IMR-90 (cell line): ENCODE measurements around the gene EP300.
"Not testable (repeated sequence)": the region's sequence is repeated elsewhere in the genome, so short reads cannot be mapped to it uniquely, and the experiment has no call there.

Source experiments
- BHLHE40 ChIP-seq: fragments of 150-350 bp; IDR thresholded peaks from 2 replicates; pipeline ENCODE4 v1.6.1; 2016; ENCODE audit warnings: mild to moderate bottlenecking, low read depth, low read length
- CEBPB ChIP-seq: IDR thresholded peaks from 2 replicates; pipeline ENCODE4 v1.6.1; 2012; ENCODE audit warnings: low read depth, low read length, improper control_type of control experiment
- CHD1 ChIP-seq: IDR thresholded peaks from 2 replicates; pipeline ENCODE4 v1.6.1; 2012; ENCODE audit warnings: low read depth, low read length, improper control_type of control experiment
- FOS ChIP-seq: fragments of 150-350 bp; IDR thresholded peaks from 2 replicates; pipeline ENCODE4 v1.6.1; 2016; ENCODE audit warnings: low read depth, low read length
- MAZ ChIP-seq: IDR thresholded peaks from 2 replicates; pipeline ENCODE4 v1.6.1; 2012; ENCODE audit warnings: low read depth, mild to moderate bottlenecking, low read length, improper control_type of control experiment, moderate library complexity, borderline replicate concordance
- MXI1 ChIP-seq: IDR thresholded peaks from 2 replicates; pipeline ENCODE4 v1.6.1; 2012; ENCODE audit warnings: low read depth, mild to moderate bottlenecking, low read length, moderate library complexity, borderline replicate concordance
- NFE2L2 ChIP-seq: fragments of 150-350 bp; IDR thresholded peaks from 2 replicates; pipeline ENCODE4 v1.6.1; 2016; ENCODE audit warnings: low read depth, mild to moderate bottlenecking, low read length
- POLR2A ChIP-seq: IDR thresholded peaks from 2 replicates; pipeline ENCODE4 v1.6.1; 2012; ENCODE audit warnings: mild to moderate bottlenecking, low read depth, low read length
- RAD21 ChIP-seq: IDR thresholded peaks from 2 replicates; pipeline ENCODE4 v1.6.1; 2012; ENCODE audit warnings: low read length, improper control_type of control experiment
- RFX5 ChIP-seq: IDR thresholded peaks from 2 replicates; pipeline ENCODE4 v1.8.0; 2012; ENCODE audit warnings: low read depth, mild to moderate bottlenecking, low read length, moderate library complexity
- SMC3 ChIP-seq: fragments of 150-350 bp; IDR thresholded peaks from 2 replicates; pipeline ENCODE4 v1.6.1; 2016; ENCODE audit warnings: low read depth, mild to moderate bottlenecking, antibody characterized with exemption, low read length, moderate library complexity
- TF ChIP-seq, protein P1 (sequence below): conservative IDR thresholded peaks from 2 replicates; pipeline ENCODE4 v1.5.1; 2012; ENCODE audit warnings: mild to moderate bottlenecking, low read depth, low read length, improper control_type of control experiment
- TF ChIP-seq, protein P2 (sequence below): fragments of 150-350 bp; IDR thresholded peaks from 2 replicates; pipeline ENCODE4 v1.6.1; 2016; ENCODE audit warnings: low read depth, mild to moderate bottlenecking, low read length, moderate library complexity, borderline replicate concordance
- TF ChIP-seq, protein P3 (sequence below): fragments of 150-350 bp; IDR thresholded peaks from 2 replicates; pipeline ENCODE4 v1.6.1; 2017; ENCODE audit warnings: mild to moderate bottlenecking, antibody characterized with exemption, low read length, low read depth

DNA sequence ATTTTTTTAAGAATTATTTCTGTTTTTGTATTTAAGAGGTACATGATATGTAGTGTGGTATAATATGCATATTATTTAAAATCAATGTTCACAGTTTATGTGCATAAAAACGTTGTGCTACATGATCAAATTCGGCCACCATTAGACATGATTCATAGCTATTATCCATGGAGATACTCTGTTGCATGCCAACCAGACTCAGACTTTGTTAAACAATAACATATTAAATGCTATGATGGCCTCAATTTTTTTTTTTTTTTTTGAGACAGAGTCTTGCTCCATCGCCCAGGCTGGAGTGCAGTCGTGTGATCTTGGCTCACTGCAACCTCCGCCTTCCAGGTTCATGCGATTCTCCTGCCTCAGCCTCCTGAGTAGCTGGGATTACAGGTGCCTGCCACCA, 53.5 kb downstream of the EP300 start:
- TF ChIP-seq, protein P1, sequence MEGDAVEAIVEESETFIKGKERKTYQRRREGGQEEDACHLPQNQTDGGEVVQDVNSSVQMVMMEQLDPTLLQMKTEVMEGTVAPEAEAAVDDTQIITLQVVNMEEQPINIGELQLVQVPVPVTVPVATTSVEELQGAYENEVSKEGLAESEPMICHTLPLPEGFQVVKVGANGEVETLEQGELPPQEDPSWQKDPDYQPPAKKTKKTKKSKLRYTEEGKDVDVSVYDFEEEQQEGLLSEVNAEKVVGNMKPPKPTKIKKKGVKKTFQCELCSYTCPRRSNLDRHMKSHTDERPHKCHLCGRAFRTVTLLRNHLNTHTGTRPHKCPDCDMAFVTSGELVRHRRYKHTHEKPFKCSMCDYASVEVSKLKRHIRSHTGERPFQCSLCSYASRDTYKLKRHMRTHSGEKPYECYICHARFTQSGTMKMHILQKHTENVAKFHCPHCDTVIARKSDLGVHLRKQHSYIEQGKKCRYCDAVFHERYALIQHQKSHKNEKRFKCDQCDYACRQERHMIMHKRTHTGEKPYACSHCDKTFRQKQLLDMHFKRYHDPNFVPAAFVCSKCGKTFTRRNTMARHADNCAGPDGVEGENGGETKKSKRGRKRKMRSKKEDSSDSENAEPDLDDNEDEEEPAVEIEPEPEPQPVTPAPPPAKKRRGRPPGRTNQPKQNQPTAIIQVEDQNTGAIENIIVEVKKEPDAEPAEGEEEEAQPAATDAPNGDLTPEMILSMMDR, result not testable (repeated sequence)
- not testable (repeated sequence) for TF ChIP-seq SMC3, POLR2A, MXI1, RFX5, CEBPB, BHLHE40, CHD1, FOS, MAZ, NFE2L2, RAD21
- TF ChIP-seq, protein P2, sequence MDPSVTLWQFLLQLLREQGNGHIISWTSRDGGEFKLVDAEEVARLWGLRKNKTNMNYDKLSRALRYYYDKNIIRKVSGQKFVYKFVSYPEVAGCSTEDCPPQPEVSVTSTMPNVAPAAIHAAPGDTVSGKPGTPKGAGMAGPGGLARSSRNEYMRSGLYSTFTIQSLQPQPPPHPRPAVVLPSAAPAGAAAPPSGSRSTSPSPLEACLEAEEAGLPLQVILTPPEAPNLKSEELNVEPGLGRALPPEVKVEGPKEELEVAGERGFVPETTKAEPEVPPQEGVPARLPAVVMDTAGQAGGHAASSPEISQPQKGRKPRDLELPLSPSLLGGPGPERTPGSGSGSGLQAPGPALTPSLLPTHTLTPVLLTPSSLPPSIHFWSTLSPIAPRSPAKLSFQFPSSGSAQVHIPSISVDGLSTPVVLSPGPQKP, result not testable (repeated sequence)
- TF ChIP-seq, protein P3, sequence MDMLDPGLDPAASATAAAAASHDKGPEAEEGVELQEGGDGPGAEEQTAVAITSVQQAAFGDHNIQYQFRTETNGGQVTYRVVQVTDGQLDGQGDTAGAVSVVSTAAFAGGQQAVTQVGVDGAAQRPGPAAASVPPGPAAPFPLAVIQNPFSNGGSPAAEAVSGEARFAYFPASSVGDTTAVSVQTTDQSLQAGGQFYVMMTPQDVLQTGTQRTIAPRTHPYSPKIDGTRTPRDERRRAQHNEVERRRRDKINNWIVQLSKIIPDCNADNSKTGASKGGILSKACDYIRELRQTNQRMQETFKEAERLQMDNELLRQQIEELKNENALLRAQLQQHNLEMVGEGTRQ, result not testable (repeated sequence)
